ENCODE results near the gene NRAS.

The NRAS gene

GRCh38 chr1:114735479-114735878, 18.9 kb upstream of the NRAS start:
- DNase-seq: no peak
- in situ Hi-C loops (cut with MboI; ENCODE audit: low pct_unique_long_range_greater_than_20kb, low sequenced_read_pairs): no loop called here

DNA sequence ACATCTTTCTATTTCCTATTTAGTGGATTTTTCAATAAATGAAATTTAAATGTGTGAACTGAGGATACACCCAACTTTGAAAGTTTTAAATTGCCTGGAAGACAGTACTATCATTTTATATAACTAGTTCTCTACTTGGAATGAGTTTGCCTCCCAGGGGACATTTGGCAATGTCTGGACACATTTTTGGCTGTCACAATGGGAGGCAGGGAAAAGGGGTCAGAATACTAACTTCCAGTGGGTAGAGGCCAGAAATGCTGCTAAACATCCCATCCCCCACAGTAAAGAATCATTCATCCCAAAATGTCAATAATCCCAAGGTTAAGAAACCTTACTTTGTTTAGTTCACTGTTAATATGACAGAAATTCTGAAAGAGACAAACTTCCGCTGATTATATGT, 13.2 kb upstream of the NRAS start:
- DNase-seq: no peak
- in situ Hi-C loops (cut with MboI; ENCODE audit: low pct_unique_long_range_greater_than_20kb, low sequenced_read_pairs): no loop called here

- DNase-seq: no peak
- in situ Hi-C loops (cut with MboI; ENCODE audit: low pct_unique_long_range_greater_than_20kb, low sequenced_read_pairs): no loop called here
These were observed 12.0 kb upstream of the NRAS start for GRCh38 chr1:114728553-114728952.

DNA sequence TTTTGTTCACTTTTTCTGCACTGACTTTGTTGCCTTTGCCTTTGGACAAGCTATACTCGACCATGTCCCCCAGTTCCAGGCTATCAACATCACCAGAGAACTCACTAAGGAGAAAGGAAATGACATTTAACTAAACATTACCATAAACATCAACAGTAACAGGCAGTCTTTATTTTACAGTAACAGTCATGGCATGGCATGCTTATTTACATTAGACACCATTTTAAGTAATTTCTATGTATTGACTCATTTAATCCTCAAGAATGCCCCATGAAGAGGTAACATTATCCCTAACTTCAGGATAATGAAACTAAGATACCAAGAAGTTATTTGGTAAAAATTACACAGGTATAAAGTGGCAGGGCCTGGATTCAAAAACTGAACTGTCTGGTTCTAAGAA, 8.7 kb upstream of the NRAS start:
- DNase-seq: no peak
- in situ Hi-C loops (cut with MboI; ENCODE audit: low pct_unique_long_range_greater_than_20kb, low sequenced_read_pairs): no loop called here

DNA sequence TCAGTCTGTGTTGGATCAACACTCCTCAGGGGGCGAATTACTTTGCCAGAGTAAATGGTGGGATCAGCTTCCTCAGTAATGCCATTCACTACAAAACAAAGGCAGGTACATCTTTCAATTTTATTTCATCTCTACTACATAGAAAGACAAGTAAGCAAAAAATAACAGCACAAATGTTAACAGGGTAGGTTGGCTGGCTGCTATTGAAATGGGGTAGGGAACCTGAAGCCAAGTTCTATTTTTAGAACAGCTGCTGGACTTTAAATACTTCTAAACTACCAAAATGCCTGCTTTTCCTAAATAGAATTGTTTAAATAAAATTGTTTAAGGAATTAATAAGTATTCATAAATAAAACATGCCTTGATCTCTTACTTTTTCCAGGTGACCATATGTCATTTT, 7.3 kb upstream of the NRAS start:
- in situ Hi-C loops (cut with MboI; ENCODE audit: low pct_unique_long_range_greater_than_20kb, low sequenced_read_pairs): no loop called here
- no peak for DNase-seq

- in situ Hi-C loops (cut with MboI; ENCODE audit: low pct_unique_long_range_greater_than_20kb, low sequenced_read_pairs): no loop called here
- no peak for DNase-seq
These were observed 6.9 kb upstream of the NRAS start for GRCh38 chr1:114723457-114723856.

DNA sequence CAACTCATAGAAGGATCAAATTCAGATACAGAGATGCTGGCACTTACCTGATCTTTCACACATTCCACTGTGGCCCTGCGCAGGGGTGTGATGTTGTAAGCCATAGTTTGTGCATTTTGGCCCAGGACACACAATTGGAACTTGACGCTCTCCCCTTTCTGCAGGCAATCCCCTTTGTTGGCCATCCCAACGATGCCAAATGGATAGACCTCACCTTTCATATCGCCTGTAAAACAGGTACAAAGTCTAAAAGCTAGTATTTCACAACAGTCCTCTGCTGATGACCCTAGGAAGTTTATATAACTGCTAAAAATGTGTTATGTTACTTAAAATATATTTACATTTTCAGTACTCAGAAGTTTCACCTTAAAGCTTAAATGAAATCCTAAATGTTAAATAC, 3.9 kb upstream of the NRAS start:
- in situ Hi-C loops (cut with MboI; ENCODE audit: low pct_unique_long_range_greater_than_20kb, low sequenced_read_pairs): no loop called here
- DNase-seq: no peak

GRCh38 chr1:114719424-114719787, 2.8 kb upstream of the NRAS start:
- in situ Hi-C loops (cut with MboI; ENCODE audit: low pct_unique_long_range_greater_than_20kb, low sequenced_read_pairs): no loop called here
- DNase-seq: no peak

DNA sequence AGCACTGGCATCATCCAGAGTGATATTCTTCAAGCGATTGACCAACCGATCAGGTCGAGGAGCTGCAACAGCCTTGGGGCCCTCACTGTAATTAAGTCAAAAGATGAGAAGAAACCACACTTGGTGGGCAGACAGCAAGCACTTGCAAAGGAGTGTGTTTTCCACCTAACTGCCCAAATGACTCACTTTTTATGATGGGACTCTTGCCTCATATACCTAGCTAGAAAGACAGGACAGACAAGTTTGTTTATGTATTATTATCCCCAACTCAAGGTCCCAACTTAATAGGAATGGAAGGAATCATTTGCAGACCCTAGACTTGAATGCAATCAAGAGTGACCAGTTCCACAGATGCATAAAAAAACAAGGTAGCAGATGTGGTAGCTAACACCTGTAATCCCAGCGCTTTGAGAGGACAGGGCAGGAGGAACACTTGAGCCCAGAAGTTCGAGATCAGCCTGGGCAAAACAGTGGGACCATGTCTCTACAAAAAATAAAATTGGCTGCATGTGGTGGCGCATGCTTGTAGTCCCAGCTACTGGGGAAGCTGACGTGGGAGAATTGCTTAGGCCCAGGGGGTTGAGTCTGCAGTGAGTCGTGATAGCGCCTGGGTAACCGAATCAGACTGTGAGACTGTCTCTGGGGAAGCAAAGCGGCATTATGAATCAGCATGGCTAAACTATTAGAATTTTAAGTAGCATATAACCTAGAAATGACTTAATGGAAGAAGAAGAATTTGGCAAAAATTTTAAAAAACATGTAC, 2.3 kb upstream of the NRAS start:
- in situ Hi-C loops (cut with MboI; ENCODE audit: low pct_unique_long_range_greater_than_20kb, low sequenced_read_pairs): no loop called here
- DNase-seq: no peak

DNA sequence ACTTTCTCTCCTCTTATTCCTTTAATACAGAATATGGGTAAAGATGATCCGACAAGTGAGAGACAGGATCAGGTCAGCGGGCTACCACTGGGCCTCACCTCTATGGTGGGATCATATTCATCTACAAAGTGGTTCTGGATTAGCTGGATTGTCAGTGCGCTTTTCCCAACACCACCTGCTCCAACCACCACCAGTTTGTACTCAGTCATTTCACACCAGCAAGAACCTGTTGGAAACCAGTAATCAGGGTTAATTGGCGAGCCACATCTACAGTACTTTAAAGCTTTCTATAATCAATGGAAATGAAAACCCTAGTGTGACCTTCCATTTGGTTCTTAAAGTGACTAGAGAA, 643 bp downstream of the NRAS start:
- in situ Hi-C loops (cut with MboI; ENCODE audit: low pct_unique_long_range_greater_than_20kb, low sequenced_read_pairs): no loop called here

DNA sequence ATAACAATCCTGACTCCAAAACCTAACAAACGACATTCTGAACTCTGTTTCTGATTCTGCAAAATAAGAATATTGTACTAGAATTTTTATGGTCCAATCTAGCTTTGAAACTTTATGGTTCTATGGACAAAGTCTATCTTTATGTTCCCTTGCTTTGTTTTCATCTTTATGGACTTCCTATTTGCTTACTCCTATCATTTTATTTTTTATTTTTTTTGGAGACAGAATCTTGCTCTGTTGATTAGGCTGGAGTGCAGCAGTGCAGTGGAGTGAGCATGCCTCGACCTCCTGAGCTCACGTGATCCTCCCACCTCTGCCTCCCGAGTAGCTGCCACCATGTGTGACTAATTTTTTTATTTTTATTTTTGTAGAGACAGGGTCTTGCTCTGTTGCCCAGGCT, 3.6 kb downstream of the NRAS start:
- DNase-seq: no peak
- in situ Hi-C loops (cut with MboI; ENCODE audit: low pct_unique_long_range_greater_than_20kb, low sequenced_read_pairs): no loop called here

More for the DNA sequence above, 643 bp downstream of the NRAS start:
- no peak for DNase-seq

DNA sequence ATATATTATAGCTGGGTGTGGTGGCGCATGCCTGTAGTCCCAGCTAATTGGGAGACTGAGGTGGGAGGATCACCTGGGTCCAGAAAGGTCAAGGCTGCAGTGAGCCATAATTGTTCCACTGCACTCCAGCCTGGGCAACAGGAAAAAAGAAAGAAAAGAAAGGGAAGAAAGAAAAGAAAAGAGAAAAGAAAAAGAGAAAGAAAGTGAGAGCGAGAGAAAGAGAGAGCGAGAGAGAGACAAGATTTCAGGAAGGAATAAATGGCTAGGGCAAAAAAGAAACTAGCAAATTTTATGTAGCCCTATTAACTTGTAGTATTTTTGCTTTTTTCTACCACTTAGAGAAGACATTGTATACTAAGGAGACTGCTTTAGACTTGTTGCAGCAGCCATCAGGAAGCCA, 6.2 kb downstream of the NRAS start:
- DNase-seq: no peak
- in situ Hi-C loops (cut with MboI; ENCODE audit: low pct_unique_long_range_greater_than_20kb, low sequenced_read_pairs): no loop called here

- no peak for DNase-seq
- in situ Hi-C loops (cut with MboI; ENCODE audit: low pct_unique_long_range_greater_than_20kb, low sequenced_read_pairs): no loop called here
These were observed 9.0 kb downstream of the NRAS start for GRCh38 chr1:114707604-114708003.

- DNase-seq: no peak
- in situ Hi-C loops (cut with MboI; ENCODE audit: low pct_unique_long_range_greater_than_20kb, low sequenced_read_pairs): no loop called here
These were observed 13.3 kb downstream of the NRAS start for GRCh38 chr1:114703242-114703641.

DNA sequence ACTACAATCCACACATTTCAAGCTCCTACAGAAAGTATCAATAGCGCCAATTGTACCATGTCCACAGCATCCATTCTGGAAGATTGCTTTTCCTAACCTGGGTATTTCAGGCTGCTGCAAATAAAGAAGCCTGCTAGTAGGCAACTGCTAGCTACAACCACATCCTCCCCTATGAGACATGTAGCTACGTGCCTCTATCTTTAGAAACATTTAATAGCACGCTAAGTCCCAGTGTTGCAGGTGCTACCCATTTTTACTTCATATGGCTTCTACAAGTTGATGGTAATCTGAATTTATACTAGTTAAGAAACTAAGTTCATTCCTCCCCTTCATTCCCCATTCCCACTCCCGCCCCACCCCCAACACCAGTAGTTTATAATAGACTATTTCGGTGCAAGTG, 13.8 kb downstream of the NRAS start:
- DNase-seq: no peak
- in situ Hi-C loops (cut with MboI; ENCODE audit: low pct_unique_long_range_greater_than_20kb, low sequenced_read_pairs): no loop called here

DNA sequence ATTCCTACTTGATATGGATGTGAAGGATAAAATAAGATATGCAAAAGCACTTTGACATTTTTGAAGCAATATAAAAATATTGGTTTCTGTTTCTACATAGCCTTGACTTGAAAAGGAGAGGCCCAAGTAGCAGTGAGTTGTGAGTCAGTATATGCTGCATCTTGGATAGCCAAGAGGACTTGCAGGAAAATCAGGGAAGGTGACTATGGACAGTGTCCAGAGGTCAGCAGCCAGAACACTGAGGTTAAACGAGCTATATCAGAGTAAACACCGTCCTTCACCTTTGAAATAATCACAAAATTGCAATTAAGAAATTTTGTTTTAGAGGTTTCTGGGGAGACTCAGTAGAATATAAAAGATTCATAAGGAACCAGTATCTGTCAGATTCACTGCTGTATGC, 14.6 kb downstream of the NRAS start:
- no peak for DNase-seq
- in situ Hi-C loops (cut with MboI; ENCODE audit: low pct_unique_long_range_greater_than_20kb, low sequenced_read_pairs): no loop called here

DNA sequence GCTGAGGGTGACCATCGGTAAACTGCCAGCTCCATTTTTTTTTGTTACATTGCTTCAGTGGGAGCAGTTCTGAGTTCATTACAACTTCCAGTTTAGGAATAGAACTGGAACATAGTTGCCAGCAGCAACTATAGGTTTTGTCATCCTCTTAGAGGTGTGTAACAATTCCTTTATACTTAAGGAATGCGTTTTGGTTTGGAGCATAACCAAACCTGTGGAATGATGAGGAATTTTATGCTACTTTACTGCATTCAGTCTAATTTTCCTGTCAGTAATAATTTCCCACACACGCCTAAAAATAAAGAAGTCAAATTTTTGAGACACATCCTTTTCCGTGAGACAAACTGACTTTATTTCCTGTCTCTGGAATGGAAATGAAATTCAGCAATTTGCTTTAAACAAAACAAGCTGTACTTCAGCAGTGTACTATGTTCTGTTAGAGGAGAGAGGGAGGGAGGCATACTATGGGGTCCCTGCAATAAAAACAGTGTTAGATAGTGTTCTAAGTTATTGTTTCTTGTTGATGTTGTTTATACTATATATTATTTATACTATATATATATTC, 16.5 kb downstream of the NRAS start:
- DNase-seq: no peak
- in situ Hi-C loops (cut with MboI; ENCODE audit: low pct_unique_long_range_greater_than_20kb, low sequenced_read_pairs): no loop called here

DNA sequence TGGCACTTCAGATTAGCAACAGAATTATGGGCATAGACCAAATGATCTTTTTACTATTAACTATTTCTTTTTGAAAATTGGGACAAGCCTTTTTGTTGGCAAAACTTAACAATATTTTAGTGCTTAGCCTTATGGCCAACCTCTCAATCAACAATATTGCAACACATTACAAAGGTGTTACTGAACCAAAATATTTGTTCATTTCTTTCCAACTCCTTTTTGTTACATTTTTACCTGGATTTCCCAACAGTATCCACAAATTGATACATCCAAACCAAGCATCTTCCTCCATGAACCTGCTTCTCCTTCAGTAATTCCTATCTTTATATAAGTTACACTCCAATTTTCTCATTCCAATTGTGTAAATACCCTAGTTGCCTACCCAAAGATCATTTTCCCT, 19.8 kb downstream of the NRAS start:
- no peak for DNase-seq
- in situ Hi-C loops (cut with MboI; ENCODE audit: low pct_unique_long_range_greater_than_20kb, low sequenced_read_pairs): no loop called here

GRCh38 chr1:114695430-114696058, 21.0 kb downstream of the NRAS start, which contains the start of gene AMPD1:
AMPD1 (minus strand) TSS chr1:114695546; CDS start chr1:114695471, 75 bp downstream.
- in situ Hi-C loops (cut with MboI; ENCODE audit: low pct_unique_long_range_greater_than_20kb, low sequenced_read_pairs): no loop called here
- no peak for DNase-seq

- no peak for DNase-seq
- in situ Hi-C loops (cut with MboI; ENCODE audit: low pct_unique_long_range_greater_than_20kb, low sequenced_read_pairs): no loop called here
These were observed 21.8 kb downstream of the NRAS start for GRCh38 chr1:114694540-114695310.

All from KBM-7 (cell line).